ENCODE results near the gene MAML3.

GRCh38 chr4:139968831-139969230, 185.2 kb downstream of the MAML3 start:
- TF ChIP-seq POLR2A (IDR thresholded peaks at IDR 0.05), result no peak
- no peak for TF ChIP-seq CTCF (IDR thresholded peaks at IDR 0.05)

Data from lower leg skin (tissue), 3 donors.